ENCODE data around the gene HPD. TPM values are rescaled to one million over a fixed set of nuclear protein-coding genes. Genes with fewer than 3 reads are reported as not detected.
"Not testable (repeated sequence)": the region's sequence is repeated elsewhere in the genome, so short reads cannot be mapped to it uniquely, and the experiment has no call there.

Gene HPD
- total and polyA plus RNA-seq, 2 of the 4 experiments (the other 2 are of a cell fraction) = 0.15 to 0.18 TPM

DNA sequence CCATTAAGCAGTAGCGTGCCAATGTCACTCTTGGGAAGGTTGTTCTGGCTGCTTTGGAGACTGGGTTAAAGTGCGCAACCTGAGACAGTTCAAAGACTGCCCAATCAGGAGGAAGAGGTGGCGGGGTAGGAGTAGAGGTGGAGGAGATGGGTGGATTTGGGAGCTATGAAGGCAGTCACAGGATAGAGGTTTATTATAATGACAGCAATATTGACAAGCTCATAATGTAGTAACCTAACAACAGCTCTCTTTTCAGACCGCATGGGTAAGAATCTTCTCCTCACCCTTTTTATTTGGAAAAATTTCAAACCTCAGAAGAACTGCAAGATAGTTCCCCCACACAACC lies 24.6 kb upstream of the HPD start:
- WGBS, 2 experiments (ENCODE audit: extremely low coverage in 2 of 2, insufficient read length in 1 of 2) = 40% methylated on average over 2 of the region's 4 CpGs; no CpG with 5 or more reads in 1 of the 2 experiments
- H2AFZ ChIP-seq (replicated peaks; ENCODE audit: low read length, poor library complexity) = peak overlapping the region; percentile 70
- CTCF ChIA-PET = interaction anchor here (1.0 kb wide), 1 partner anchor 89 kb away, joined by 6 read pairs; no protein-coding TSS in a partner anchor

DNA sequence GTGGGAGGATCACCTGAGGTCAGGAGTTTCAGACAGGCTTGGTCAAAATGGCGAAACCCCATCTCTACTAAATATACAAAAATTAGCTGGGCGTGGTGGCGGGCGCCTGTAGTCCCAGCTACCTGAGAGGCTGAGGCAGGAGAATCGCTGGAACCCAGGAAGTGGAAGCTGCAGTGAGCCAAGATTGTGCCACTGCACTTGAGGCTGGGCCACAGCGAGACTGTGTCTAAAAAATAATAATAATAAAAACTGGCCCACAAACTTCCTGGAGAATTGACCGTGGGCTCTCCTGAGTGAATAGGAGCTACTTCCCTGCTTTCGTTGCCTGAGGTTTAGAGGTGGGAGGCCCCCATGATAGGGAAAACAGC lies 17.4 kb upstream of the HPD start:
- H4K91ac ChIP-seq (ENCODE audit: insufficient read depth, low read depth, low read length); H3K56ac ChIP-seq (ENCODE audit: extremely low read depth, insufficient read depth, low read length); in situ Hi-C loops (cut with MboI; ENCODE audit: low sequenced_read_pairs); ATAC-seq (ENCODE audit: low read depth); H3K4me3 ChIP-seq (ENCODE audit: insufficient read depth, low read depth, low read length); H3K9me3 ChIP-seq (ENCODE audit: control insufficient read depth, insufficient read depth, low read length); H4K20me1 ChIP-seq (ENCODE audit: insufficient read depth, low read length); POLR2A ChIA-PET (ENCODE audit: unreplicated experiment); H2AFZ ChIP-seq (replicated peaks; ENCODE audit: low read length, poor library complexity); H4K5ac ChIP-seq (ENCODE audit: low read depth, low read length); H3K4ac ChIP-seq (ENCODE audit: low read depth, low read length); BruUV-seq (replicated peaks); H2BK20ac ChIP-seq (ENCODE audit: low read depth, low read length); intact Hi-C loops (cut with micrococcal nuclease); H2AK9ac ChIP-seq (replicated peaks; ENCODE audit: low read depth, low read length, poor library complexity); H3K27ac ChIP-seq (ENCODE audit: insufficient read depth, low read length); H2AK5ac ChIP-seq (ENCODE audit: low read depth, low read length); H2BK120ac ChIP-seq (ENCODE audit: low read depth, low read length); H2BK5ac ChIP-seq (ENCODE audit: low read depth, low read length, poor library complexity, severe bottlenecking); CTCF ChIA-PET; dilution Hi-C loops (cut with HindIII; ENCODE audit: low sequenced_read_pairs, unreplicated experiment); H4K8ac ChIP-seq (ENCODE audit: low read depth in 2 of 2, low read length in 2 of 2); H3K4me2 ChIP-seq (ENCODE audit: low read depth, low read length); H2BK15ac ChIP-seq (ENCODE audit: low read depth, low read length); H3K27me3 ChIP-seq (ENCODE audit: control insufficient read depth, insufficient read depth, low read length); H3K79me1 ChIP-seq (ENCODE audit: low read depth in 1 of 2, low read length in 2 of 2); H3K14ac ChIP-seq (replicated peaks; ENCODE audit: low read depth, low read length); H3K23ac ChIP-seq (ENCODE audit: low read depth, low read length); H3K4me1 ChIP-seq (ENCODE audit: control insufficient read depth, insufficient read depth, low read length); DNase-seq; H3K36me3 ChIP-seq (ENCODE audit: control insufficient read depth, insufficient read depth, low read length); H3K9ac ChIP-seq (ENCODE audit: low read depth, low read length); H3K18ac ChIP-seq (ENCODE audit: low read depth, low read length): not testable (repeated sequence)
- 100% methylated on average over 3 of the region's 8 CpGs; no CpG with 5 or more reads in 1 of the 2 experiments for WGBS, 2 experiments (ENCODE audit: extremely low coverage in 2 of 2, insufficient read length in 1 of 2)
- peaks cover 11% of the 10 kb centered on the region; the same call in 1 of the 2 replicates for H3K9me1 ChIP-seq (ENCODE audit: insufficient read depth, low read length)

More for the DNA sequence above, 24.6 kb upstream of the HPD start:
- Histone ChIP-seq H3K4me1 (ENCODE audit: control insufficient read depth, insufficient read depth, low read length) (no peaks in the 10 kb centered on the region; the same call in 1 of the 2 replicates), H3K9me3 (ENCODE audit: control insufficient read depth, insufficient read depth, low read length) (no peaks in the 10 kb centered on the region), H3K14ac (replicated peaks; ENCODE audit: low read depth, low read length) (no peak overlapping the region), H4K91ac (ENCODE audit: insufficient read depth, low read depth, low read length) (no peak overlapping the region), H3K36me3 (ENCODE audit: control insufficient read depth, insufficient read depth, low read length) (no peaks in the 10 kb centered on the region), H3K4me3 (ENCODE audit: insufficient read depth, low read depth, low read length) (no peak overlapping the region), H4K20me1 (ENCODE audit: insufficient read depth, low read length) (no peaks in the 10 kb centered on the region), H2BK20ac (ENCODE audit: low read depth, low read length) (no peak overlapping the region), H3K27ac (ENCODE audit: insufficient read depth, low read length) (no peak overlapping the region), H4K5ac (ENCODE audit: low read depth, low read length) (no peak overlapping the region), H3K56ac (ENCODE audit: extremely low read depth, insufficient read depth, low read length) (no peak overlapping the region), H3K4ac (ENCODE audit: low read depth, low read length) (no peak overlapping the region), H3K23ac (ENCODE audit: low read depth, low read length) (no peak overlapping the region), H4K8ac (ENCODE audit: low read depth in 2 of 2, low read length in 2 of 2) (no peak overlapping the region), H2BK5ac (ENCODE audit: low read depth, low read length, poor library complexity, severe bottlenecking) (peak overlapping the region; percentile 29), H3K79me1 (ENCODE audit: low read depth in 1 of 2, low read length in 2 of 2) (peaks cover 0 to 3% of the 10 kb centered on the region in 2 experiments; a peak in 1 of 4 replicates), H2AK5ac (ENCODE audit: low read depth, low read length) (no peak overlapping the region), H2BK120ac (ENCODE audit: low read depth, low read length) (no peak overlapping the region), H2BK15ac (ENCODE audit: low read depth, low read length) (no peak overlapping the region), H3K4me2 (ENCODE audit: low read depth, low read length) (no peak overlapping the region), H3K27me3 (ENCODE audit: control insufficient read depth, insufficient read depth, low read length) (no peaks in the 10 kb centered on the region), H2AK9ac (replicated peaks; ENCODE audit: low read depth, low read length, poor library complexity) (no peak overlapping the region), H3K9me1 (ENCODE audit: insufficient read depth, low read length) (0 out of 2 replicates have a peak, but pooled peaks cover 6% of the 10 kb centered on the region), H3K18ac (ENCODE audit: low read depth, low read length) (no peak overlapping the region), H3K9ac (ENCODE audit: low read depth, low read length) (no peak overlapping the region)
- intact Hi-C loops (cut with micrococcal nuclease) (no loop called here), dilution Hi-C loops (cut with HindIII; ENCODE audit: low sequenced_read_pairs, unreplicated experiment) (no loop called here), in situ Hi-C loops (cut with MboI; ENCODE audit: low sequenced_read_pairs) (no loop called here)
- no TSS peak for BruUV-seq (replicated peaks)
- ATAC-seq (ENCODE audit: low read depth) (no peak), DNase-seq (no peak)
- POLR2A ChIA-PET (ENCODE audit: unreplicated experiment) = no interaction called here
- no peak for TF ChIP-seq CEBPB (IDR thresholded peaks at IDR 0.05; ENCODE audit: low read depth, low read length)
- no peak for TF ChIP-seq BHLHE40 (IDR thresholded peaks at IDR 0.05; ENCODE audit: low read depth, low read length)
- no peak for TF ChIP-seq MXI1 (IDR thresholded peaks at IDR 0.05; ENCODE audit: borderline replicate concordance, low read depth, low read length)
- TF ChIP-seq, protein P1, sequence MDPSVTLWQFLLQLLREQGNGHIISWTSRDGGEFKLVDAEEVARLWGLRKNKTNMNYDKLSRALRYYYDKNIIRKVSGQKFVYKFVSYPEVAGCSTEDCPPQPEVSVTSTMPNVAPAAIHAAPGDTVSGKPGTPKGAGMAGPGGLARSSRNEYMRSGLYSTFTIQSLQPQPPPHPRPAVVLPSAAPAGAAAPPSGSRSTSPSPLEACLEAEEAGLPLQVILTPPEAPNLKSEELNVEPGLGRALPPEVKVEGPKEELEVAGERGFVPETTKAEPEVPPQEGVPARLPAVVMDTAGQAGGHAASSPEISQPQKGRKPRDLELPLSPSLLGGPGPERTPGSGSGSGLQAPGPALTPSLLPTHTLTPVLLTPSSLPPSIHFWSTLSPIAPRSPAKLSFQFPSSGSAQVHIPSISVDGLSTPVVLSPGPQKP (IDR thresholded peaks at IDR 0.05; ENCODE audit: borderline replicate concordance, low read depth, low read length) = no peak
- TF ChIP-seq MAFK (IDR thresholded peaks at IDR 0.05; ENCODE audit: low read depth, low read length) = no peak
- no peak for TF ChIP-seq SMC3 (IDR thresholded peaks at IDR 0.05; ENCODE audit: low read depth, low read length)
- no peak for TF ChIP-seq RFX5 (IDR thresholded peaks at IDR 0.05; ENCODE audit: low read depth, low read length)
- no peak for TF ChIP-seq RAD21 (IDR thresholded peaks at IDR 0.05; ENCODE audit: low read length)
- TF ChIP-seq RCOR1 (IDR thresholded peaks at IDR 0.05; ENCODE audit: insufficient replicate concordance, low read length) = no peak
- TF ChIP-seq MAZ (IDR thresholded peaks at IDR 0.05; ENCODE audit: borderline replicate concordance, low read depth, low read length) = no peak
